Stimulated activated CD4-positive, alpha-beta T cell treated with anti-CD3 and anti-CD28 coated beads, Interleukin-2, amount 100 ng/mL, for 24 hours (primary cell): ENCODE data around the gene RNF8.

ENCODE experiments used
- DNase-seq, 2 donors: peaks; one replicate each; pipeline ENCODE4 v3.0.0-alpha.2; 2020

The RNF8 gene

GRCh38 chr6:37362101-37362828 lies 8.5 kb downstream of the RNF8 start:
- no peak for DNase-seq

DNA sequence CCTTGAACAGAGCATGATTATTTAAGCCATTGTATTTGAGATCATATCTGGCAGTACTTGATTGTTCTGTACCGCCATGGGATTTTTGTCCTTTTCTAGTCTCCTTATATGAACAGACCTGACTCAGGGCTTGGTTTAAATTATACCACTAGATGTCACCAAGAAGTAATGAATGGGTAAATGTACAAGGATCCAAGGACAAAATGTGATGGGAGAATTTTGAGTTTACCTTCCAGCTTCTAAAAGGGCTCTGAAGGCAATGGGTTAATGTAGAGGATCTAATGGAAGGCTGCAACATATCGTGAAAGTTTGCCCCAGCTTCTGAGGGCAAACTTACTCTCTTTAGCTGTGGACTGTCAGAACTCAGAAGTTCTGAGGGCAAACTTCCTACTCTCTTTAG lies 12.0 kb downstream of the RNF8 start:
- no peak for DNase-seq

- DNase-seq: no peak
Measured at GRCh38 chr6:37366910-37367309, 13.1 kb downstream of the RNF8 start.

DNA sequence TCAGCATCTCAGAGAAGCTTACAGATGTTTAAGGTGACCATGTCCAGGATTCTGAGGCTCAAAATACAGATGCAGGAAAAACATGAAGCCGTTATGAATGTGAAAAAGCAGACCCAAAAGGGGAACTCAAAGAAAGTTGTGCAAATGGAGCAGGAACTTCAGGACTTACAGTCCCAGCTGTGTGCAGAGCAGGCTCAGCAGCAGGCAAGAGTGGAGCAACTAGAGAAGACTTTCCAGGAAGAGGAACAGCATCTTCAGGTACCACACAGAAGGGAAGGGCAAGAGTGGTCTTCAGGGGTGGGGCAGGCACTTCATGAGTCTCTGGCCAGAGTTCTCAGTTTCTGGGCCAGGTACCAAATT lies 15.2 kb downstream of the RNF8 start:
- no peak for DNase-seq

- no peak for DNase-seq
Measured at GRCh38 chr6:37369321-37370201, 15.8 kb downstream of the RNF8 start.

- no peak for DNase-seq
Measured at GRCh38 chr6:37371154-37372083, 17.6 kb downstream of the RNF8 start.

DNA sequence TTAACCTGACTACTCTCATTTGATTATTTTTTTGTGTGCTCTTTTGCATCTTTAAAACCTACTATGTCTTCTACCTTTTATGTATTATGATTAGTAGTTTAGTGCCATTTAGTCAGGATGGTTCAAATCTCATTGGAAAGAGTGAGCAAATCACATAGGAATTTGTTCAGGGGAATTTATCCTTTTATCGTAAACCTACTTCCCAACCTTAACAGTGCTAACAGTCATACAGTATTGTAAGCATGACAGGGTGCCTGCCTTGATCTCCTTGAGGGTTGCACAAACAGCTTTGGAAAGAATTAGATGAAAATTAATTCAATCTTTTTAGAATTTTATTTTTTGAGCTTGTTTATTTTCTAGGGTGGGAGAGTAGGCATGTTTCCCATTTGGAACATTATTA lies 18.3 kb downstream of the RNF8 start:
- no peak for DNase-seq

GRCh38 chr6:37373822-37374471 lies 20.2 kb downstream of the RNF8 start:
- no peak for DNase-seq

DNA sequence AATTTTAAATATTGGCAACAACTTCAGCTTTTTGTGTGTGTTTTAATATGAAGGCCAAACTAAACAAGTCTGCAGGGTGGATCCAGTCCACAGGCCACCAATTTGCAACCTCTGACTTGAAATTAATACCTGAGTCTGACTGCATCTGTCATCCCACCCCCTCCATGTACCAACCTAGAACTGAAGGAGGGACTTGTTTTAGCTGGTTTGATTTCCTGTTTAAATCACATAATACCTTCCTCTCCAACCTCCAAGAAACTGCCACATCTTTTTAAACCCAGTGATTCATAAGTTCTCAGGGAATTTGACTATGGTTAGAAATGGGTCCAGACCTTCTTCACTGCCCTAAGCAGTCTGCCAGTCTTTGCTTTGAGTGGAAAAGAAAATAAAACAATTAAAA lies 21.6 kb downstream of the RNF8 start:
- DNase-seq: no peak

DNA sequence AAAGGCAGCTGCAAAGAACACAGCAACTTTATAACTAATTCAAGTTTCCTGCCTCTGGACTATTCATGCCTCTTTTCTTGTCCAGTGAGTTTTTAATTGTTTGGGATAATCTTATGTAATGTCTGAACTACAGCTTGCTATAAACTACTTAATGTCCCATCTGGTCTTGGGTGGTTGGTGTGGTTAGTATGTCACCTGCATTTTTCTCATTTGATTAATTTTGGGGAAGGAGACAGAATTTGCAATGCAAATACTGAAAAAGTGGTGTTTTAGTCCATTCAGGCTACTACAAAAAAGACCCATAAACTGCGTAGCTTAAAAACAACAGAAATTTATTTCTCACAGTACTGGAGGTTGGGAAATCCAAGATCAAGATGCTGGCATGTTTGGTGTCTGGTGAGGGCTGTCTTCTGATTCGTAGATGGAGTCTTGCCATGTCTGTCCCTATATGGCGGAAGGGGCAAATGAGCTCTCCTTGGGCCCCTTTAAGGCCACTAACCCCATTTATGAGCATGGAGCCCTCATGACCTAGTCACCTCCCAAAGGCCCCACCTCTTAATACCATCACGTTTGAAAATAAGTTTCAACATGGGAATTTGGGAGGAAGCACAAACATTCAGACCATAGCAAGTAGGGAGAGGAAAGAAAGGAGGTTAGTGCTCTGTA lies 22.4 kb downstream of the RNF8 start:
- no peak for DNase-seq

GRCh38 chr6:37381579-37381978 lies 27.8 kb downstream of the RNF8 start:
- DNase-seq: peak in 1 of 2 donors; percentile 18

- DNase-seq: no peak
Measured at GRCh38 chr6:37382994-37383765, 29.4 kb downstream of the RNF8 start.

DNA sequence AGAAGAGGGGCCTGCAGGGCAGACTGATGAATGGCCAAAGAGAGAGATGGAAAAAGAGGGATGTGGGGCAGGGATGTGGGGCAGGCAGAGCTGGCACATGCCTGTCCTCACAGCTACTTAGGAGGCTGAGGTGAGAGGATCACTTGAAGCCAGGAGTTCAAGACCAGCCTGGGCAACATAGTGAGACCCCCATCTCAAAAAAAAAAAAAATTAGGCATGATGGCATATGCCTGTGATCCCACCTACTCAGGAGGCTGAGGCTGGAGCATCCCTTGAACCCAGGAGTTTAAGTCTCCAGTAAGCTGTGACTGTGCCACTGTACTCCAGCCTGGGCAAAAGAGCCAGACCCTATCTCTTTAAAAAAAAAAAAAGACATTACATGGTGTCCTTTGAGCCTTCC lies 34.8 kb downstream of the RNF8 start:
- no peak for DNase-seq

DNA sequence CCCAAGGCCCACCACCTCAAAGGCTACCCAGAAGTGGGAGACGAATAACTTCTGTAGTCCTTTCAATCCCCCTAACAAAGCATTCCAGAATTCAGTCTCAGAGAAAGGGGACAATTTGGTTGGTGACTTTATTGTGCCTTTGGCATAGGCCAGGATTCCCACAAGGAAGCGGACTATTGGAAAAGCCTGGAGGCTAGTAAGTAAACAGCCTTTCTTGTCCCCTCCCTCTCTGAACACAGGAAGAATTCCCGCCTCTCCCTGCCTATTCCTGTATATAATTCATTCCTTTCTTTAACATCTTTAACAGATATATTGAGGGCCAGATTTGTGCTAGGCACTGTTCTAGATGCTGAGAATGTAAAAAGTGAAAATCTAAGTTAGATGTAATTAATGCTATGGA lies 36.1 kb downstream of the RNF8 start:
- no peak for DNase-seq

GRCh38 chr6:37391120-37391519 lies 37.3 kb downstream of the RNF8 start:
- no peak for DNase-seq

- DNase-seq: no peak
Measured at GRCh38 chr6:37392821-37393220, 39.0 kb downstream of the RNF8 start.

DNA sequence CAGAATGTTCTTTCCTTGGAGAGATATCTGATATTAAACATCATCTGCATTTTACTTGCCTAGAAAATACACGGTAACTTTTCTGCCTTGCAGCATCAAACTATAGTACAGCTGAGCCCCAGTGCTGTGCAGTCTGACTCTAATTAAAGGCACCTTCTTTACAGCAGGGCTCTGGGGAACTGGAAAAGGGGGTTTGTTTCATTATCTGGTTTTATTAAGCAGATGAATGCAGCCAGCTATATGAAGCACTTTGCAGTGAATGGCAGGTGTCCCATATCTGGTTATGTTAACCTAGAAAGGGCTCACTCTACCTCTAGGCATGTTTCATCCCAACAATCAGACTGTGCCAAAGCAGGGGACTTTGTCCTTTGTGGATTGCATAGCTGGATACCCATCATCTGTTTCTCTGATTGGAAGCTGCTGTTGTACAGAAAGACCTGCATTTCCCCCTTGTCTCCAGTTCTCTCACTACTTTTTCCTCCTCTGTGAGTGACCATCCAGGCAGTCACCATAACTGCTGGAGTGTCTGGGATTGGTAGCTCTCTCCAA lies 39.7 kb downstream of the RNF8 start:
- DNase-seq: no peak

DNA sequence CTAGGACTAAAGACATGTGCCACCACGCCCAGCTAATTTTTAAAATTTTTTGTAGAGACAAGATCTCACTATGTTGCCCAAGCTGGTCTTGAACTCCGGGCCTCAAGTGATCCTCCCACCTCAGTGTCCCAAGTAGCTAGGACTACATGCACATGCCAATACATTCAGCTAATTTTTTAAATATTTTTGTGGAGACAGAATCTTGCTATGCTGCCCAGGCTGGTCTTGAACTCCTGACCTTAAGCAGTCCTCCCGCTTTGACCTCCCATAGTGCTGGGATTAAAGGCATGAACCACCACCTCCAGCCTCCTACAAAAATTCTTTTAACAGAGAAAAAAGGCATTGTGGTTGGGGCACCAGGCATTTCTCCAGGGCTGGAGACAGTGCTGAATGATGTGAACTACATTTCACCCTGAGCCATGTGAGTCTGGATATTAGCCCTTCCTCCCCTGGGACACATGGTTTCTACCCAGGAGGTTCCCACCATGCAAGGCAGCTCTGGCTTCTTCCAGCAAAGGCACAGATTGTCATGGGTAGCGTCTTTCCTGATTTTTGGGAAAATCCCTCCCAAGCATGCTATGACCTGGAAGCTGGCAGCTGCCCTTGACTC lies 42.9 kb downstream of the RNF8 start:
- no peak for DNase-seq

GRCh38 chr6:37399131-37399530 lies 45.3 kb downstream of the RNF8 start:
- no peak for DNase-seq

DNA sequence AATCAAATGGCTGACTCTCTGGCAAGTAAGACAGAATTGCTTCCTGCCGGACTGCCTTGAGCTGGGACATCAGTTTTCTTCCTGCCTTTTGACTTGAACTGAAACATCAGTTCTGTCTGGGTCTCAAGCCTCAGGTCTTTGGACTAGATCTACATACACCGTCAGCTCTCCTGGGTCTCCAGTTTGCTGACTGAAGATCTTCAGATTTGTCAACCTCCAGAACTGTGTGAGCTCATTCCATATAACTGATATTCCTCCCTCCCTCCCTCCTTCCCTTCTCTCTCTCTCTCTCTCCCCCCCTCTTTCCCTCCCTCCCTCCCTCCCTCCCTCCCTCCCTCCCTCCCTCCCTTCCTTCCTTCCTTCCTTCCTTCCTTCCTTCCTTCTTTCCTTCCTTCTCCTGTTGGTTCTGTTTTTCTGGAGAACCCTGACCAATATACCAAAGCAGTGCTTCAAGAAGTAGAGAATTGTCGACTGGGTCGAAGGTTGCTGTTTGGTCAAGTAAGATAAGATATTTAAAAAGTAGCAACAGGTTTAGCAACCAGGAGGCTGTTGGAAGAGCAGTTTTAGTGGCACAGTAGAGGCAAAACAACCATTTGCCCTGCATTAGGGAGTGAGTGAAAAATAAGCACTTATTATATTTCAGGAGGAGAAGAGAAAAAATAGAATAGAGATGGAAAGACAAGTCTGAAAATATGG lies 46.2 kb downstream of the RNF8 start:
- DNase-seq: no peak
